ENCODE data around the gene GOLGA6L10. TPM values are rescaled to one million over a fixed set of nuclear protein-coding genes. Genes with fewer than 3 reads are reported as not detected.
"Not testable (repeated sequence)": the region's sequence is repeated elsewhere in the genome, so short reads cannot be mapped to it uniquely, and the experiment has no call there.

GOLGA6L10 gene
- total RNA-seq, 1 experiment from 2014 or later, result 1.9 TPM

- DNase-seq (ENCODE audit: unreplicated experiment); POLR2A ChIA-PET; intact Hi-C loops (cut with micrococcal nuclease); H3K9me3 Mint-ChIP-seq (ENCODE audit: unreplicated experiment); H3K36me3 Mint-ChIP-seq (ENCODE audit: insufficient read depth, unreplicated experiment); CTCF ChIA-PET; H3K4me1 Mint-ChIP-seq (ENCODE audit: insufficient read depth, unreplicated experiment); BruUV-seq (replicated peaks); H3K27me3 Mint-ChIP-seq (ENCODE audit: insufficient read depth, unreplicated experiment); H3K27ac Mint-ChIP-seq (ENCODE audit: low read depth, unreplicated experiment); H3K4me3 Mint-ChIP-seq (ENCODE audit: unreplicated experiment): not testable (repeated sequence)
Observed at GRCh38 chr15:82387209-82387608, 37.9 kb upstream of the GOLGA6L10 start.

- BruUV-seq (replicated peaks); H3K36me3 Mint-ChIP-seq (ENCODE audit: insufficient read depth, unreplicated experiment); H3K4me3 Mint-ChIP-seq (ENCODE audit: unreplicated experiment); H3K9me3 Mint-ChIP-seq (ENCODE audit: unreplicated experiment); CTCF ChIA-PET; POLR2A ChIA-PET; intact Hi-C loops (cut with micrococcal nuclease); H3K27ac Mint-ChIP-seq (ENCODE audit: low read depth, unreplicated experiment); H3K27me3 Mint-ChIP-seq (ENCODE audit: insufficient read depth, unreplicated experiment); H3K4me1 Mint-ChIP-seq (ENCODE audit: insufficient read depth, unreplicated experiment); DNase-seq (ENCODE audit: unreplicated experiment): not testable (repeated sequence)
Observed at GRCh38 chr15:82381330-82381955, 32.2 kb upstream of the GOLGA6L10 start.

GRCh38 chr15:82379552-82379951 lies 30.3 kb upstream of the GOLGA6L10 start:
- ChIA-PET CTCF (interaction anchor here (0.7 to 0.8 kb wide), 2 partner anchors 223 to 478 kb away, joined by 3 to 4 read pairs; no protein-coding TSS in a partner anchor), POLR2A (interaction anchor here (0.6 kb wide), 1 partner anchor 118 kb away, joined by 3 read pairs; no protein-coding TSS in a partner anchor)
- H3K27ac Mint-ChIP-seq (ENCODE audit: low read depth, unreplicated experiment); BruUV-seq (replicated peaks); H3K36me3 Mint-ChIP-seq (ENCODE audit: insufficient read depth, unreplicated experiment); intact Hi-C loops (cut with micrococcal nuclease); DNase-seq (ENCODE audit: unreplicated experiment); H3K4me3 Mint-ChIP-seq (ENCODE audit: unreplicated experiment); H3K4me1 Mint-ChIP-seq (ENCODE audit: insufficient read depth, unreplicated experiment); H3K9me3 Mint-ChIP-seq (ENCODE audit: unreplicated experiment); H3K27me3 Mint-ChIP-seq (ENCODE audit: insufficient read depth, unreplicated experiment): not testable (repeated sequence)

- peak overlapping the region; percentile 52 for H3K4me3 Mint-ChIP-seq (ENCODE audit: unreplicated experiment)
- H3K36me3 Mint-ChIP-seq (ENCODE audit: insufficient read depth, unreplicated experiment); H3K9me3 Mint-ChIP-seq (ENCODE audit: unreplicated experiment); H3K27me3 Mint-ChIP-seq (ENCODE audit: insufficient read depth, unreplicated experiment); intact Hi-C loops (cut with micrococcal nuclease); BruUV-seq (replicated peaks): not testable (repeated sequence)
- DNase-seq (ENCODE audit: unreplicated experiment), result peak; percentile 37
- peak overlapping the region; percentile 87 for H3K27ac Mint-ChIP-seq (ENCODE audit: low read depth, unreplicated experiment)
- CTCF ChIA-PET, result interaction anchor here (0.7 kb wide), 1 partner anchor 967 kb away, joined by 3 read pairs; no protein-coding TSS in a partner anchor
- POLR2A ChIA-PET, result interaction anchor here (0.5 to 1.2 kb wide), 4 partner anchors 163 to 1272 kb away, joined by 3 to 5 read pairs (median 3); no protein-coding TSS in a partner anchor
- H3K4me1 Mint-ChIP-seq (ENCODE audit: insufficient read depth, unreplicated experiment), result peaks cover 15% of the 10 kb centered on the region
Observed at GRCh38 chr15:82373661-82374060, 24.4 kb upstream of the GOLGA6L10 start.

- no peak for DNase-seq (ENCODE audit: unreplicated experiment)
- Mint-ChIP-seq H3K4me1 (ENCODE audit: insufficient read depth, unreplicated experiment) (peaks cover 15% of the 10 kb centered on the region), H3K4me3 (ENCODE audit: unreplicated experiment) (no peak overlapping the region), H3K27me3 (ENCODE audit: insufficient read depth, unreplicated experiment) (no peaks in the 10 kb centered on the region), H3K27ac (ENCODE audit: low read depth, unreplicated experiment) (no peak overlapping the region), H3K9me3 (ENCODE audit: unreplicated experiment) (no peaks in the 10 kb centered on the region), H3K36me3 (ENCODE audit: insufficient read depth, unreplicated experiment) (no peaks in the 10 kb centered on the region)
- no TSS peak for BruUV-seq (replicated peaks)
- POLR2A ChIA-PET, result no interaction called here
- intact Hi-C loops (cut with micrococcal nuclease), result no loop called here
- no peak for TF ChIP-seq CTCF (IDR thresholded peaks at IDR 0.05; ENCODE audit: unreplicated experiment)
- CTCF ChIA-PET, result interaction anchor here (0.6 kb wide), 1 partner anchor 628 kb away, joined by 3 read pairs; no protein-coding TSS in a partner anchor
Observed at GRCh38 chr15:82371656-82372055, 22.4 kb upstream of the GOLGA6L10 start.

GRCh38 chr15:82367790-82368189 lies 18.5 kb upstream of the GOLGA6L10 start:
- DNase-seq (ENCODE audit: unreplicated experiment); BruUV-seq (replicated peaks); H3K4me3 Mint-ChIP-seq (ENCODE audit: unreplicated experiment); H3K4me1 Mint-ChIP-seq (ENCODE audit: insufficient read depth, unreplicated experiment); CTCF ChIA-PET; POLR2A ChIA-PET; H3K36me3 Mint-ChIP-seq (ENCODE audit: insufficient read depth, unreplicated experiment); intact Hi-C loops (cut with micrococcal nuclease); H3K27ac Mint-ChIP-seq (ENCODE audit: low read depth, unreplicated experiment); H3K9me3 Mint-ChIP-seq (ENCODE audit: unreplicated experiment); H3K27me3 Mint-ChIP-seq (ENCODE audit: insufficient read depth, unreplicated experiment): not testable (repeated sequence)

Measured in MCF 10A (cell line).